HepG2 (cell line): ENCODE data around the gene FNDC3B. TPM values are rescaled to one million over a fixed set of nuclear protein-coding genes. Genes with fewer than 3 reads are reported as not detected.

Experiments used
- CEBPG ChIP-seq: IDR thresholded peaks from 2 replicates; pipeline ENCODE4 v1.6.1; 2016
- FOXP1 ChIP-seq, 2 experiments: fragments of 450-650 bp in 1 of 2; IDR thresholded peaks; 2 replicates each; pipeline ENCODE4 v1.6.1; 2017 to 2018; ENCODE audit warnings: antibody characterized with exemption in 1 of 2
- POGK ChIP-seq: sonication (generic); formaldehyde crosslinking; conservative IDR thresholded peaks from 2 replicates; pipeline ENCODE4 v1.8.0; 2022; ENCODE audit warnings: mild to moderate bottlenecking, moderate library complexity, missing genetic modification reagents
- polyA plus RNA-seq, 8 experiments: library from polyadenylated mRNA; depleted of rRNA in 3 of 8; stranded (reverse) in 7 of 8; unstranded in 1 of 8; fragments of >200 nt; fragmentation: Illumina TruSeq in 4 of 8; extraction: Trizol in 4 of 8; gene quantifications; 2 replicates each; pipeline versions ENCODE4 v1.2.1 to v1.2.3, GENCODE V29; 2011 to 2016; ENCODE audit warnings: low read depth in 4 of 8, missing spikeins in 1 of 8, mixed read lengths in 1 of 8; ENCODE audit not compliant: insufficient read depth in 1 of 8
- total RNA-seq, 5 experiments: library from RNA; depleted of rRNA; stranded (reverse); fragments of >200 nt; fragmentation: Illumina TruSeq; extraction: Trizol; gene quantifications; 2 replicates each; pipeline ENCODE4 v1.2.3, GENCODE V29; 2016; ENCODE audit warnings: low read depth in 1 of 5
- TF ChIP-seq, protein P1 (sequence below): sonication (generic); formaldehyde crosslinking; IDR thresholded peaks from 2 replicates; pipeline ENCODE4 v1.4.0; 2020; ENCODE audit warnings: missing genetic modification reagents

The FNDC3B gene
- total and polyA plus RNA-seq, 2 of the 13 experiments (the other 11 are each of a cell fraction or from before 2014, with no cell fraction given), result 74.8 to 103 TPM

DNA sequence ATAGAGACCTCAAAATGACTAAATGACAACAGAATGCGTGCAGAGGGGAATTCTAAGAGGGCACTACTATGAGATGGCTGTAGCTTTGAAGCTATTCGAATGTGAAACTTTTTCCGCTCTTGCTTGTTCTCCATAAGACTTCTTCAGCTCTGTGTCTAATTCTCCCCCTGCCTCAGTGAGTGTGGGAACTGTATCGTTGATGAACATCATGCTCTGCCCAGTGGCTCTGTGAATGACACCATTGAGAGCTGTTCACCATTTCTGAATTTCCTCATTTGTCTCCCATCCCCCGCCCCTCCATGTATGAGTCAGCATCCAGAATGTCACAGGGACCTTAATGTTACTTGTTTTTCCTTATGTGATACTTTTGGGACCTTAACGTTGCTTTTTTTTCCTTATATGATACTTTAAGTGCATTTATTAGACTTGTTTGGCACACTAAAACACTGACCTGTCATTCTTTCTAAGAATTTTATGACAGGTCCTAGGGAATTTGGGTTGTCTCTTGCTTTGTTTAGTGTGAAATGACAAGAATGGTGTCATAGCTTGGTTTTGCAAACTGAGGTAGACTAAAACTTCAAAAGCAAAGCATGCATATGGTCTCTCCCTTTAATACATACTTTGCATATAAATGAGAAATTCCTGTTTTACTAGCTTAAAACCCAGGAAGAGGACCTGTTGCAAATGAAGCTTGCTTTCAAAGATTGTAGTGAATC lies 99.6 kb downstream of the FNDC3B start (continued):
- TF ChIP-seq POGK (0 out of 2 replicates have a peak, but pooled peaks have one; percentile 25), CEBPG (peak; percentile 47; the same call in 1 of the 2 replicates), FOXP1 (IDR thresholded peaks at IDR 0.05) (no peak), FOXP1 (CRISPR knock-in tag; IDR thresholded peaks at IDR 0.05) (0 out of 2 replicates have a peak, but pooled peaks have one; percentile 10)
- TF ChIP-seq, protein P1, sequence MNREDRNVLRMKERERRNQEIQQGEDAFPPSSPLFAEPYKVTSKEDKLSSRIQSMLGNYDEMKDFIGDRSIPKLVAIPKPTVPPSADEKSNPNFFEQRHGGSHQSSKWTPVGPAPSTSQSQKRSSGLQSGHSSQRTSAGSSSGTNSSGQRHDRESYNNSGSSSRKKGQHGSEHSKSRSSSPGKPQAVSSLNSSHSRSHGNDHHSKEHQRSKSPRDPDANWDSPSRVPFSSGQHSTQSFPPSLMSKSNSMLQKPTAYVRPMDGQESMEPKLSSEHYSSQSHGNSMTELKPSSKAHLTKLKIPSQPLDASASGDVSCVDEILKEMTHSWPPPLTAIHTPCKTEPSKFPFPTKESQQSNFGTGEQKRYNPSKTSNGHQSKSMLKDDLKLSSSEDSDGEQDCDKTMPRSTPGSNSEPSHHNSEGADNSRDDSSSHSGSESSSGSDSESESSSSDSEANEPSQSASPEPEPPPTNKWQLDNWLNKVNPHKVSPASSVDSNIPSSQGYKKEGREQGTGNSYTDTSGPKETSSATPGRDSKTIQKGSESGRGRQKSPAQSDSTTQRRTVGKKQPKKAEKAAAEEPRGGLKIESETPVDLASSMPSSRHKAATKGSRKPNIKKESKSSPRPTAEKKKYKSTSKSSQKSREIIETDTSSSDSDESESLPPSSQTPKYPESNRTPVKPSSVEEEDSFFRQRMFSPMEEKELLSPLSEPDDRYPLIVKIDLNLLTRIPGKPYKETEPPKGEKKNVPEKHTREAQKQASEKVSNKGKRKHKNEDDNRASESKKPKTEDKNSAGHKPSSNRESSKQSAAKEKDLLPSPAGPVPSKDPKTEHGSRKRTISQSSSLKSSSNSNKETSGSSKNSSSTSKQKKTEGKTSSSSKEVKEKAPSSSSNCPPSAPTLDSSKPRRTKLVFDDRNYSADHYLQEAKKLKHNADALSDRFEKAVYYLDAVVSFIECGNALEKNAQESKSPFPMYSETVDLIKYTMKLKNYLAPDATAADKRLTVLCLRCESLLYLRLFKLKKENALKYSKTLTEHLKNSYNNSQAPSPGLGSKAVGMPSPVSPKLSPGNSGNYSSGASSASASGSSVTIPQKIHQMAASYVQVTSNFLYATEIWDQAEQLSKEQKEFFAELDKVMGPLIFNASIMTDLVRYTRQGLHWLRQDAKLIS (CRISPR knock-in tag), result no peak
